DMS79 treated with DMSO at 0.1 percent for 48 hours (cell line): ENCODE data around the gene FOSL1.
"Not testable (repeated sequence)": the region's sequence is repeated elsewhere in the genome, so short reads cannot be mapped to it uniquely, and the experiment has no call there.

Experiments used
- DNase-seq: peaks from one replicate; lab custom pipeline; 2025; lab: John Stamatoyannopoulos, UW

The FOSL1 gene

DNA sequence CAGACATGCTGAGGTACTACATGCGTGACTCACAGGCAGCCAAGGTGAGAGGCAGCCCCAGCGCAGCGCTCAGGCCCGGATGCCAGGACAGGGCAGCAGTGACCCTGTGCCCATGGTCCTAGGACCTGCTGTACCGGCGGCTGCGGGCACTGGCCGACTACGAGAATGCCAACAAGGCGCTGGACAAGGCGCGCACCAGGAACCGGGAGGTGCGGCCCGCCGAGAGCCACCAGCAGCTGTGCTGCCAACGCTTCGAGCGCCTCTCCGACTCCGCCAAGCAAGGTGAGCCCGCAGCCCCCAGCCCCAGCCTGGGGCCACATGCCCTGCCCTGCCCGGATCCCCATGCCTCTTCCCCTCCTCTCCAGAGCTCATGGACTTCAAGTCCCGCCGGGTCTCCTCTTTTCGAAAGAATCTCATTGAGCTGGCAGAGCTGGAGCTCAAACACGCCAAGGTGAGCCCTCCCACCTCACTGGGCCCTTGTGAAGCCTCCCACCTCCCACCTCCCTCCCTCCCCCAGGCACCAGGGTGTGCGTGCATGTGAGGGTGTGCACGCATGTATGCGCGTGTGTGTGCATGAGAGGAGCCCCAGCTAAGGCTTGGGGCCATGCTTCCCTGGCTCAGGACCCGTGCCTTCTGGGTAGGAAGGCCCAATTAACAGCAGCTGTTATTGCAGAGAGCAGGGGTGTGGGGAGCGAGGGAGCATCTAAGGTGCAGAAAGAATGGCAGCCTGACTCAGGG, 47.5 kb downstream of the FOSL1 start:
- no peak for DNase-seq

DNA sequence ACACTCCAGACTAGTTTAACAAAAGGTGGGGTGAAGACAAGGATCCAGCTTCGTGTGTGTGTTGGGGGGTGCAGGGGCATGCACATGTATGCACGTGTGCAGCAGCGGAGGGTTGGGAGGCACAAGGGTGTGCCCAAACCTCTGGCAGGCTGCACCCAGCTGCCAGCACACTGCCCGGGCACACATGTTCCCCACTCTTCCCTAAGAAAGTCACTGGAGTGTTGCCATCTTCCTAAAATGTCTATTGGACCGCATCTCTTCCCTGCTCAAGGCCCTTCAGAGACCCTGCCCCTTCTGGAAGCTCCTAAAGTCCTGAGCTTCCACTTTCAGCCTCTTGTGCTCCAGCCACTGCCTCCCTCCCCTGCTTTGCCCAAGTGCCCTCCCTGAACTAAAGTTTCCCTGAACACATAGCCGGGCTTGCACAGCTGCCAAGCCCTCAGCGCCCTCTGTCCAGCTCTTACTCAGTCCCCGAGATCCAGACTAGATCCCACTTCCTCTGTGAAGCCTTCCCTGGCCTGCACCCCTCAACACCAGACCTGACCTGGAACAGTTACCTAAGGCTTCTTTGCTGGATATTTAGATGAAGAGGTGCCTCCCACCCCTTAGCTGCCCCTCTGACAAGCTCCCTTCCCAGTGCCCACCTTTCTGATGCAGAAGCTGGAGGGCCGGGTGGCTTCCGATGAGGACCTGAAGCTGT, 48.2 kb downstream of the FOSL1 start:
- DNase-seq: no peak

DNA sequence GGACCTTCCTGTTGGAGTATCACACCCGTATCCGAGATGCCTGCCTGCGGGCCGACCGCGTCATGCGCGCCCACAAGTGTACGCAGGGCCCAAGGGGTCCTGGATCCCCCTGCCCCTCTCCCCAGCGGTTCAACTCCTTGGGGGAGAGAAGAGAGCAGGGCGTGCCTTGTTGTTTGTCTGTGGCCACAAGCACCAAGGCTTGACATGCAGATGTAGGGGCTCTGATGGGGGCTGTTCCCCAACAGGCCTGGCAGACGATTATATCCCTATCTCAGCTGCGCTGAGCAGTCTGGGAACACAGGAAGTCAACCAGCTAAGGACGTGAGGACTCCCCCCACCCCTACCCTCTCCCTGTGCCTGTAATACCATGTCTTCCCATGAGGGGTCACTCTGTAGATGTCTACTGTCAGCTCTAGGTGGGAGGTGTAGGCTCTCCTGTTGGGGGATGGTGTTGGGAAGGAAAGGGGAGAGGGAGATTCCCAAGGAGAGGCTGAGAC, 49.1 kb downstream of the FOSL1 start:
- no peak for DNase-seq

DNA sequence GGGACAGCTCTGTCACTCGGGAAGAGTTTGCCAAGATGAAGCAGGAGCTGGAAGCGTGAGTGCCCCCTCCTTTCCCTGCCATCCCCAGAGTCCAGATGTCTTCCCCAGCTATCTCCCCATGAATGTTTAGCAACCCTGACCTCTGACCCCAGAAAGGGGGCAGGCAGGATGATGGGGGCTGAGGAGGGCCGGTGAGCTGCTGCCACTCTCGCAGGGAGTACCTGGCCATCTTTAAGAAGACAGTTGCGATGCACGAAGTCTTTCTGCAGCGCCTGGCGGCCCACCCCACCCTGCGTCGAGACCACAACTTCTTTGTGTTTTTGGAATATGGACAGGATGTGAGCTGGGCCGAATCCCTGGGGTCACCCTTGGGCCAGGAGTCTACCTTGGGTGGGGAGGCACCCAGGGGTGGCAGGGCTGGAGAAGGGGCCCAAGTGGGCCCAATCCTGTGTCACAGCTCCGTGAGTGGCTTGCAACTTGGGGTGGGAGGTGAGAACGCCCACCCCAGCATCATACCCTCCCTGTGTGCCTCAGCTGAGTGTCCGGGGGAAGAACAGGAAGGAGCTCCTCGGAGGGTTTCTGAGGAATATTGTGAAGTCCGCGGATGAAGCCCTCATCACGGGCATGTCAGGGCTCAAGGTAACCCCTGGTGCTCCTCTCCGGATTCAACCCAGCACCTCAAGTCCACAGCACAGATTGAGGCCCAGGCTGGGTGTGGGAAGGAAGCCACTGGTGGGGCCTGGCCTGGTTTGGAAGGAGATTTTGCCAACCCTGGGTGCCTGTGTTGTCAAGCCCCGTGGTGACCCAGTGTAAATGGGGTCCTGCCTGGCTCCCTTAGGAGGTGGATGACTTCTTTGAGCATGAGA, 49.7 kb downstream of the FOSL1 start:
- no peak for DNase-seq

DNA sequence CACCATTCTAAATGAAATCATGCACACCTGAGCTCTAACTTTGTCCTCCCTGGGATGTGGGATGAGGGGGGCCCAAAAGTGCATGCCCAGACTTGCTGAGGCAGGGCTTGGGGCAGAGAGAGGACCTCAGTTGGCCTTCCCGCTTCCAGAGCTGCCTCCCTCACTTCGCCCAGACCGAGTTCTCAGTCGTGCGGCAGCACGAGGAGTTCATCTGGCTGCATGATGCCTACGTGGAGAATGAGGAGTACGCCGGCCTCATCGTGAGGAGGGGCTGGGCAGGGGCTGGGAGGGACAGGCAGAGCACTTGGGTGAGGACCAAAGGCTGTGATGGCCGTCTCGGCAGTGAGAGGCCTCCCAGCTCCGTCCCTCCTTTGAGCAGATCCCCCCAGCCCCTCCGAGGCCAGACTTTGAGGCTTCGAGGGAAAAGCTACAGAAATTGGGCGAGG, 50.4 kb downstream of the FOSL1 start:
- DNase-seq: no peak

DNA sequence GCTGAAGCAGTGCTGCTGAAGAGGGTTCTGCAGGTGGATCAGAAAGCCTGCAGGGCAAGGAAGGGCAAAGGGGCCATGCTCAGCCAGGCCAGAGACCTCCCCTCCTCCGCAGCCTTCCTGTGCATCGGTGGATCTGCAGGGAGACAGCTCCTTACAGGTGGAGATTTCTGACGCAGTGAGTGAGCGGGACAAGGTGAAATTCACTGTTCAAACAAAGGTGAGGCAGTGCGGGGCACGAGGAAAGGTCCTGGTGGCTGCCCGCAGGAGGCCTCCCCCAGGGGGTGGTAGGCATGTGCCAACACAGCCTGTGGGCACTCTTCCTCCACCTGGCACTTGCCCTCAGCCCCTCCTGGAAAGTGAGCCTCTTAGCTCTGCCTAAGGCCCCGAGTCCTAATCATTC, 50.8 kb downstream of the FOSL1 start:
- no peak for DNase-seq

DNA sequence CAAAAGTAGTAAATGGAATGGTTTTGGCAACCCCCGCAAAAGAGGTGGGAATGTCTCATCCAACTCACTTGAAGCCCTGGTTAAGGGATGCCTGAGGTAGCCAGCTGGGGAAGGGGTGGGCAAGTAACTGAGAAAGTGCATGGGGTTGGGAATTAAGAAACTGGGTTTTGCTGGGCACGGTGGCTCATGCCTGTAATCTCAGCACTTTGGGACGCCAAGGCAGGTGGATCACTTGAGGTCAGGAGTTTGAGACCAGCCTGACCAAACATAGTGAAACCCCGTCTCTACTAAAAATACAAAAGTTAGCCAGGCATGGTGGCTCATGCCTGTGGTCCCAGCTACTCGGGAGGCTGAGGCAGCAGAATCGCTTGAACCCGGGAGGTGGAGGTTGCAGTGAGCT, 51.5 kb downstream of the FOSL1 start:
- DNase-seq: not testable (repeated sequence)

DNA sequence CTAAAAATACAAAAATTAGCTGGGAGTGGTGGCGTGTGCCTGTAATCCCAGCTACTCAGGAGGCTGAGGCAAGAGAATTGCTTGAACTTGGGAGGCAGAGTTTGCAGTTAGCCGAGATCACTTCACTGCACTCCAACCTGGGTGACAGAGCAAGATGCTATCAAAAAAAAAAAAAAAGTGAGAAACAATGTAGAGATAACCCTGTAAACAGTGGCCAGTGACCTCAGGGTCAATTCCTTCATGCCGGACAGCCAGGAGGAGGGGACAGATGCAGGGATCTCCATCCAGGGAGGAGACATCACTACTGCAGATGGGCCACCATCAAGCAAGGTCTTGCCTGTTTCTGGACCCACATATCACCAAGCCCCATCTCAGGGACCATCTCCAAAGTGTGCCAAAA, 52.4 kb downstream of the FOSL1 start:
- DNase-seq: no peak

DNA sequence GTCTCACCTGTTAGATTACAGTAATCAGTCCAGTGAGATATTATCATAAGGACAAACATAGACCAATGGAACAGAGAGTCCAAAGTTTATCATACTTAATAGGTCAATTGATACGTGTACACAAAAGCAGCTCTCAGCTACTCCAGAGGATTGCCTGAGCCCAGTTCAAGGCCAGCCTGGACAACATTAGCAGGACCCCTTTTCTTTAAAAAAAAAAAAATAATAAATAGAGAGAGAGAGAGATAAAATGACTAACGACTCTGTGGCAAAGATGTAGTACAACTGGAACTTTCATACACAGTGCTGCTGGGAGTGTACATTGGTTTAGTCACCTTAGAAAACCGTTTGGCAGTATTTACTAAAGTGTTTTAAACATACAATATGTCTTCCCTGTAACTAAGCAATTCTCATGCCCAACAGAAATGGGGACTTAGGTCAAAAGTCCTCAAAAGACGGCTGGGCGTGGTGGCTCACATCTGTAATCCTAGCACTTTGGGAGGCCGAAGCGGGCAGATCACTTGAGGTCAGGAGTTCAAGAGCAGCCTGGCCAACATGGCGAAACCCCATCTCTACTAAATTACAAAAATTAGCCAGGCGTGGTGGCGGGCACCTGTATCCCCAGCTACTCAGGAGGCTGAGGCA, 55.8 kb downstream of the FOSL1 start:
- no peak for DNase-seq

DNA sequence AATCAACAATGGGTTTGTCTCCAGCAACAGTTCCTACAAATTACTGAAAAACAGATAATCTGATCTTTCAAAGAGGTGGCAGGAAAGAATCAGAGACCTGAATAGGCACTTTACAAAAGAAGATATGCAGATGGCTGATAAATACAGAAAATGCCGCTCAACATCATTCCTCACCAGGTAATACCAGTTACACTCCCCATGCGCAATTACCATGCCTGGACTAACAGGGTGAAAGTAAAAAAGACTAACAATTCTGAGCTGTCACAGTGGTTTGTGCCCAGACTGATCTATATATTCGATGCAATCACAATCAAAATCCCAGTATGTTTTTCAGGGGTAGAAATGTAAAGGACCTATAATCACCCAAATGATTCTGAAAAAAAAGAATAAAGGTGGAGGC, 56.4 kb downstream of the FOSL1 start:
- no peak for DNase-seq

DNA sequence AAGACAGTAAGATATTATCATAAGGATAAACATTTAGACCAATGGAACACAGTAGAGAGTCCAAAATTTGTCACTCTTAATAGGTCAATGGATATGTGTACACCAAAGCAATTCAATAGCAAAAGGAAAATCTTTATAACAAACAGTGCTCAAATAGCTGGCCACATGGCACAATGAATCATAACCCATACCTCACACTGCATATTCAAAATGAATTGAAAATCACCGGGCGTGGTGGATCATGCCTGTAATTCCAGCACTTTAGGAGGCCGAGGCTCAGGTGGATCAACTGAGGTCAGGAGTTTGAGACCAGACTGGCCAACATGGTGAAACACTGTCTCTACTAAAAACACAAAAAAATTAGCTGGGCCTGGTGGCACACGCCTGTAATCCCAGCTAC, 58.0 kb downstream of the FOSL1 start:
- DNase-seq: no peak
